ENCODE measurements around the gene CKAP2L.
"Not testable (repeated sequence)": the region's sequence is repeated elsewhere in the genome, so short reads cannot be mapped to it uniquely, and the experiment has no call there.

The CKAP2L gene

DNA sequence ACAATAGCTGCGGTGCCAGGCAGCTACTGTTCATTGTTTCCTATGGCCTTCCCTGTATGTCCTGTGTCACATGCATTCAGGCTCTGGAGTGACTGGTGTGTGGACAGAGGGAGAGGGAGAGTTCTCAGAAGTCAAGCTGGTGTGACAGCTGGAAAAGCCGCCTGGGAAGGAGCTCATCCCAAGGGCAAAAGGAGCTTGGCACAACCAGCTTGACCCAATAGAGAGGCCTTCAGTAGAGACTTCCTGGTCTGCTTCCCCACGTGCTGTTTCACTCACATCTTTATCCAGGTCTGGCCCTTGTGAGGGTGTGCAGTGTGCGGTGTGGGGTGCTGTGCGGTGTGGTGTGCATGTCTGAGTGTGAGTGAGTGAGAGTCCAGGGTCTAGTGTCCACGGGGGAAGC is 54.7 kb downstream of the CKAP2L start:
- no peak for DNase-seq (ENCODE audit: low read depth in 2 of 2)

DNA sequence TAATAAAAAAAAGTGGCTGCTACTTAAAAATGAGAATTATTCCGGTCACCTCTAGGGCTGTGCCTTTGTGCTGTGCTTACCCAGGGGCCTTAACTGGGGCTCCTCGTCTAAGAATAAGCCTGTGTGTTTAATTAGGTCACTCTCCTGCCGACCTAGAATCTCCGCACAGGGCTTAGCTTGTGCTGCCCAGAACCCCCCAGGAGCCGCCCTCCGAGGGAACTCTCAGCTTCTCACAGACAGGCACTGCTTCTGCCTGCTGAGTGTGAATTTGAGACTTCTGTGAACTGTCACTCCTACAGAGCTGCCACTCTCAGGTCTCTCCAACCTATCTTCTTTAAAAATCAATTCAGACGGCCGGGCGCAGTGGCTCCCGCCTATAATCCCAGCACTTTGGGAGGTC is 55.4 kb downstream of the CKAP2L start:
- DNase-seq (ENCODE audit: low read depth in 2 of 2): no peak

DNA sequence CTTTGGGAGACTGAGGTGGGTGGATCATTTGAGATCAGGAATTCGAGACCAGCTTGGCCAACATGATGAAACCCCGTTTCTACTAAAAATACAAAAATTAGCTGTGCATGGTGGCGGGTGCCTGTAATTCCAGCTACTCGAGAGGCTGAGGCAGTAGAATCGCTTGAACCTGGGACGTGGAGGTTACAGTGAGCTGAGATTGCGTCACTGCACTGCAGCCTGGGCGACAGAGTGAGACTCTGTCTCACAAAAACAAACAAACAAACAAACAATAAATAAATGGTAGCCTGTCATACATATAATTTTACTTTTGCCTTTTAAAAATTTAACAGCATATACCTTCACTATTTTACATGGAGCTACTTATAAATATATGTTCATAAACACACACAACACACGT is 57.5 kb downstream of the CKAP2L start:
- not testable (repeated sequence) for DNase-seq (ENCODE audit: low read depth in 2 of 2)

DNA sequence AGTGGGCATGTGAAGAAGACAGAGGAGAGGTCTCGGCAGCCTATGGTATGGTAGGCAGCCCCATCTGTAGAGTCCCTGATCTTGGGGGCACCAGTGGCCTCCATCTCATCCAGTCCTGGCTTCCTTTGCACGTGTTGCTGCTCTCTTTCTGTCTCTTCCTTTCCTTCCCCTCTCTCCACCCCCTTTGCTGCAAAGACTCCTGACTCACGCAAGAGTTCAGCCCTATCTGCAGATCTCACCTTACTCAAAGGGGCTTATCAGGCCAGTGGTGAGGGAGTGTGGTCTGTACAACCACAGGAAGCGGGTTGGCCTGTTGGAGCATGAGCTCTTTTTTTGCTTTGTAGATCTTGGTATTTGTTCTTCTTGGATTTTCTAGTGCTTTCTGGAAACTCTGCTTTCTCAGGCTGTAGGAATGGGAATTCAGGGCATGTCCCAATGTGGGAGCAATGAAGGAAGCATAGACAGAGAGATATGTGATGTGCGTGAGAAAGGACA is 58.2 kb downstream of the CKAP2L start:
- DNase-seq (ENCODE audit: low read depth in 2 of 2): peak; percentile 12 to 50

DNA sequence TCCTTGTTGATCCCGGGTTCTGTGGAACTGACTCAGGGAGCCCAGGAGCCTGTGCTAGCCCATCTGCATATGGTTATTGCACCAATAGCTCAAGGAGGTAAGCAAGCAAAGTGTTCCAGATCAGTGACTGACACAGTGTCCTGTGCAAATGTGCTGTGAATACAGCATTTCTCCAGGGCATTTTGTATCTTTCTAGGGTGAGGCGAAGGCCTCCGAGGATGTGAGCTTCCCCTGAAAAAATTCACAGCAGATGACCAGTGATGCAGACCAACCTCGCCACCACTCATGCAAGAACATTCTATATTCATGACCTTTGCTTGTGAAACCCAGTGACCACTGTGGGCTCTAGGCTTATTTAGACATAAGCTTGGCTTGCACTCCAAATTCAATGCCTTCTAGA is 58.8 kb downstream of the CKAP2L start:
- DNase-seq (ENCODE audit: low read depth in 2 of 2): no peak

DNA sequence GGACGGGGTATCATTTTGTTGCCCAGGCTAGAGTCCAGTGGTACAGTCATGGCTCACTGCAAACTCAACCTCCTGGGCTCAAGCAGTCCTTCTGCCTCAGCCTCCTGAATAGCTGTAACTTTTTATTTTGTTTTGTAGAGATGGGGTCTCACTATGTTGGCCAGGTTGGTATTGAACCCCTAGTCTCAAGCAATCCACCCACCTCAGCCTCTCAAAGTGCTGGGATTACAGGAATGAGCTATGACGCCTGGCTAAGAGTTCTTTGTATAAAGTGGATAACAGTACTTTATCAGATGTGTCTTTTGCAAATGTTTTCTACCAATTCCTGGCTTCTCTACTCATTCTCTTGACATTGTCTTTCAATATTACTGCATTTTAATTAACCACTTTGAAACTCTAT is 60.7 kb downstream of the CKAP2L start:
- DNase-seq (ENCODE audit: low read depth in 2 of 2): no peak

DNA sequence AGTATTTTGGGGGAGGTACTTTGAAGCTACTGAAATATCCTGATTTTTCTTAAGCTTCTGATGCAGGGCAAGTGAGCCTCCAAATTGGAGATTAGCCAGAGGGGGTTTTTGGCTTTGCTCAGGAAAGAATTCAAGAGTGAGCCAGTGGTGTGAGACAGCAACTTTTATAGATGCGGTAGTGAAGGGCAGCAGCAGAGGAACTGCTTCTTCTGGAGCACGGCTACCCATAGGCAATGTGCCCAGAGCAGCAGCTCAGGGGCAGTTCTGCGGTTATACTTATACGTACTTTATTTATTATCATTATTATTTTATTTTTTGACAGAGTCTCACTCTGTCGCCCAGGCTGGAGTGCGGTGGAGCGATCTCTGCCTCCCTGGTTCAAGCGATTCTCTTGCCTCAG is 63.4 kb downstream of the CKAP2L start:
- DNase-seq (ENCODE audit: low read depth in 2 of 2): no peak

DNA sequence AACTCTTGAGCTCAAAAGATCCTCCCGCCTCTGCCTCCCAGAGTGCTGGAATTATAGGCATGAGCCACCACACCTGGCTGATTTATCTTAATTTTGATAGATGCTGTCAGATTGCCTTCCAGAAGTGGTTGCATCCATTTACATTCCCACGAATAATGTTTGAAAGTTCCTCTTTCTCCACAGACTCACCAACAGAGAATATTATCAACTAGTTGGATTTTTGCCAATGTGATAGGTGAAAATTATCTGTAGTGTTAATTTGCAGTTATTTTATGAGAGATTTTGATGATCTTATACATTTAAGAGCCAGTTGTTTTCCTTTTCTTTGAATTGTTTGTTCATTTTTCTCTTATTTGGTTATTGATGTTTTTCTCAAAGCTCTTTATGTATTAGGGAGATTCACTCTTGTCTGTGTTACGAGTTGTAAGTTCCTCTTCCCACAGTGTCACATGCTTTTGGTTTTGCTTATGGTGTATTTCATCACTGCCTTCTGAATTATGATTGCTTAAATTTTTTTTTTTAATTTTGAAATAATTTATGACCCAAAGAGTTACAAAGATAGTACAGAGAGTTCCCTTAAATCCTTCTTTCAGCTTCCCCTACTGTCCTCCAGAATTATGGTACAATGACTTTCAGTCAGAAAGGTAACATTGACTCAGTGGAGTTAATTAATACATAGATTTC is 64.3 kb downstream of the CKAP2L start:
- DNase-seq (ENCODE audit: low read depth in 2 of 2): no peak

DNA sequence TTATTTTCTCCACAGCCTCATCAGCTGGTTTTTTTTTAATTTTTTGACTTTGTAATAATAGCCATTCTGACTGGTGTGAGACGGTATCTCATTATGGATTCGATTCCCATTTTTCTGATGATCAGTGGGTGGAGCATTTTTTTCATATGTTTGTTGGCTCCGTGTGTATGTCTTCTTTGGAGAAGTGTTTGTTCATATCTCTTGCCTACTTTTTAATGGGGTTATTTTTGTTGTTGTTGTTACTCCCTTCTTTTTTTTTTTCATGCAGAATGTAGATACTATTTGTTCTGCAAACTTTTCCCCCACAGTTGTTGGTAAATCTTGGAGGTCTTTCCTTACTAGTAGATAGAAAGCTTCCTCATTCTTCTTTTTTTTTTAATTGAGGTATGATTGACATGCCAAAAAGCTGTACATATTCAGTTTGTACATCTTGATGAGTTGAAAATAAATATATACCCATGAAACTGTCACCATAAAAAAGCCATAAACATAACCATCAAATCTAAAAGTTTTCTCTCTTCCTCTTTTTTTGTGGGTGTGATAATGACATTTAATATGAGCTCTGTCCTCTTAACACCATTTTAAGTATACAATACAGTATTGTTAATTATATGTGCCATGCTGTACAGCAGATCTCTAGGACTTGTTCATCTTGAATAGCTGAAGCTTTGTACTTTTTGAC is 65.4 kb downstream of the CKAP2L start:
- no peak for DNase-seq (ENCODE audit: low read depth in 2 of 2)

DNA sequence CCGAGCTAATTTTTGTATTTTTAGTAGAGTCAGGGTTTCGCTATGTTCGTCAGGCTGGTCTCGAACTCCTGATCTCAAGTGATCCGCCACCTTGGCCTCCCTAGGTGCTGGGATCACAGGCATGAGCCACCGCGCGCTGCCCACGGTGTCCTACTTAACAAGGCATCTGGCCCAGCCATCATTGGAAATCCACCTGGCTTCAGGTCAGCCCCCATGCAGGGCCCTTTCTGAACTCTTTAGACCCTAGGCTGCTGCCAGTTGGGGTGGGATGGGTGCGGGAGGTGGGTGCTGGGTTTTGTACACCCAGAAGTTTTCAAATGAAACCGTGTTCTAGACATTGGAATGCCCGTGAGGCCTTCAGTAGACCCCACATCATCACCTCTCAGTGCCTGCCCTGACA is 70.2 kb downstream of the CKAP2L start:
- DNase-seq (ENCODE audit: low read depth in 2 of 2): no peak

DNA sequence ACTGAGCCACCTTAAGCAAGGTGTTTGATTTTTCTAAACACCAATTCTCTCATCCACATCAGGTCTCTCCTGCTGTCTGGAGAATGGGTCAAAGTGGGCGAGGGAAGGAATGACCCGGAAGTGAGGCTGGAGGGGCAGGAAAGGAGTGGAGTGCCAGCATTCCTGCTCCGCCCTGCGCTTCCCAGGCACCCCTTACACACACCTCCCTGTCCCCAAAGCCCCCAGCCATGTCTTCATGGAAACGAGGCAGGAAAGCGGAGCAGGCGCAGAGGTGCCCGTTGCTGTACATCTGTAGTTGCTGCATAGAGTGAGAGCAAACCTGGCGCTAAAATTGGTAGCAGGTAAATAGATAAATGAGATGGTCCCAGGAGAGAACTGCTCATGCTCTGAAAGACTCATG is 70.8 kb downstream of the CKAP2L start:
- DNase-seq (ENCODE audit: low read depth in 2 of 2): no peak

DNA sequence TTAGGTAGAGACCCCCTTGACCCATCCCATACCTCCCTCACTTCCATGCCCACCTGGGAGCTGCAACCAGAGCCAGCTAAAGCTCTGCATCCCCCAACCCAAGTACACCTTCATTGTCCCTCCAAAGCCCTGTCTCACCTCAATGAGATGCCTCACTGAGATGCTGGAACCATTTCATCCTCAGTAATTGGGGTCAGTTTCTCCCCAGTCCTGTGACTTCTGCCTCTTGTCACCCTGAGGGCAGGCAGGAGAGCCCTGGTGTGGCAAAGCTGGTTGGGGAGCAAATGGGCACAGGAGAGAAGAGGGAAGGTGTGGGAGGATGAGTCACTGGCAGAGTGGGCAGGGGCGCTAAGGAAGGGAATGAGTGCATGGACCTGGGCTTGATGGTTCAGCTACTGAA is 71.5 kb downstream of the CKAP2L start:
- peak in 1 of 2 donors; percentile 13 for DNase-seq (ENCODE audit: low read depth in 2 of 2)

DNA sequence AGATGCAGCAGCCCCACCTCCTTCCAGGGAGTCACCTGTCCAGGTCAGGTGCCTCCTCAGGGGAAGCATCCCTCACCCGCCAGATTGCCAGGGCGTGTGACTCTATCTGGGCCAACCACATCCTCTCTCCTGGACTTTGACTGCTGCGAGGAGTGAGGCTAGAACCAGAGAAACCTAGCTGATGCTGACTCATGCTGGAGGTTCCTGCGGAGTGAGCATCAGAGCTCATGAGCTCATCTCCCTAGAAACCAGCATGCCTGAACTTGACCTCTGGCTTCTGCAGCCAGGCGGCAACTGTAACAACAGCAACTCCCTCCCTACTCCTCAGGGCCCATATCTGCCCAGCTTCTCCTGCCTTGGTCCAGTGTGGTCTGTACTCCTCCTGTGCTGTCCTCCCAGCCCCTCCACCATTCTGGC is 71.9 kb downstream of the CKAP2L start:
- DNase-seq (ENCODE audit: low read depth in 2 of 2): peak; percentile 25 to 38

DNA sequence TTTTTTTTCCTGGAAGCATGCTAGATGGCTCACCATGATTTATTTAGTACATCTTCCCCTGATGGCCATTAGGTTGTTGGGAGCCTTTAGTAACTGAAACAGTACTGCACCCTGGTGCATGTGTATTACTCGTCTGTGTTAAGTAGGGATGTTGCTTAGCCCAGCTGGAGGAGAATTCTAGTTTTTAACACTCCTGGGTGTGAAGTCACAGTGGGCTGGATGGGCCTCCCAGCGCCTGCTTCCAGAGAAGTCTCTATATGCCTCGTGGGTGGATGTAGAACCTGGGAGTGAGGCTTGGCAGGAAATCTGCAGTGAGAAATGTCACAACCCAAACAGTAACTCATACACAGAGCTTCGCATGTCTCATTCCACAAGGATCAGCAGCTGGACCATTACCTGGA is 72.5 kb downstream of the CKAP2L start:
- DNase-seq (ENCODE audit: low read depth in 2 of 2): no peak

DNA sequence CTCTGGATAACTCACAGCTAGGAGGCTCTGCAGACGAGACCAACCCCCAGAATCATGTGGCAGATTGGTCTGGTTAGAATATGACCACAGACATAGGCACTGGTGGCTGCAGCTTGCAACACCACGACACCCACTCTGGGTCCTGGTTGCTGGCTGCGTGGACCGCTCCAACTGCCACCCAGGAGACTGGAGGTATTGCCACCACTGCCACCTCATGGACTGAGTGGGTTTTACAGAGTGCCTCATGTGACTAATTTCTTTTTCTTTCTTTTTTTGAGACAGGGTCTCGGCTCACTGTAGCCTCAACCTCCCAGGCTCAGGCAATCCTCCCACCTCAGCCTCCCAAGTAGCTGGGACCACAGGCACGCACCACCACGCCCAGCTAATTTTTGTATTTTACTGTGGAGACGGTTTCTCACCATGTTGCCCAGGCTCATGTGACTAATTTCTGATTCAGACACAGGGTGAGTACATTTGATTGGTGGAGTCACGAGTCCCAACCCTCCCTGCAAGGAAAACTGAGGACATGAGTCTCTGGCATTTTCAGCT is 73.5 kb downstream of the CKAP2L start:
- peak; percentile 50 to 51 for DNase-seq (ENCODE audit: low read depth in 2 of 2)

DNA sequence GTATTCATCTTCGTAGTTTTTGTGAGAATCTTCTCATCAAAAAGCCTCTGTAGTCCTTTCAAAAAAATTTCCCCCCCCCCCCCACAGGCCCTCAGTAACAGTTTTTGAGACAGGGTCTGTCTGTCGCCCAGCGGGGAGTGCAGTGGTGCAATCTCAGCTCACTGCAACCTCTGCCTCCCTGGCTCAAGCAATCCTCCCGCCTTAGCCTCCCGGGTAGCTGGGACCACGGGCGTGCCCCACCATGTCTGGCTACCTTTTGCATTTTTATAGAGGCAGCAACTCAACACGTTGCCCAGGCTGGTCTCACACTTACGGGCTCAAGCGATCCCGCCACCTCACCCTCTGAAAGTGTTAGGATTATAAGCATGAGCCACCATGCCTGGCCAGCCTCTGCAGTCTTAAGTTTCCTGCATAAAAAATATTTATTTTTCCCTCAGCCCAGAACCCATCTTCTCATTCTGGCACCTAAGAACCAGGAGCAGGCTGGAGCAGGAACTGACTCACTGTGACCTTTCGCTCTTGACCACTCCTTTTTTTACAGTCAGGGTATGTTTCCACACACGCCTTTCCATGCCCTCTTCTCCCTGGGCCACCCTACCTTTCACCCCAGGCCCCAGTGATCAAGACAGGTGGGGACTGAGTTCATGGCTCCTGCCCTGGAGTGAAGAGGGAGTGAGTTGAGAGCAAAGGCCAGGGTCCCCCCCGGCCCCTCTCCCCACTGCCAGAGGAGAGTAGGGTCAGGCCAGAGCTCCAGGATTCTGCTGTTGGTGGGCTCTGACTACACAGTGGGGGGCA is 76.1 kb downstream of the CKAP2L start:
- DNase-seq (ENCODE audit: low read depth in 2 of 2): no peak

DNA sequence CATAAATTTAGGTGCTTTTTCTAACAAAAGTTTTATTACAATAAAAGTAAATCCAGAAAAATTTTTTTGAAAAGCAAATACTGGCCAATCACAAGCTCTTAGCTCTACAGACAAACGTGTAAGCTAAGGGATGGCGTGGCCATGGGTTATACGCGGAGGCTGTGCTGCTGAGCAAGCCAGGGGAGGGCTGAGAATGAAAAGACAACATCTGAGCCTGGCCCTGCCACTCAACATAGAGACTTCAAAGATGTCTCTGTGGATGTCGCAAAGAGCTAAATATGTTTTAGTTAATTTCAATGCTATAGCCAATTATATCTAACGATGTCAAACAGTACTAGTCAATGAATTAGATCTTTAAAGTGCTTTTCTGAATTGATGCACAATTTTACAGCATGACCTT is 76.9 kb downstream of the CKAP2L start:
- no peak for DNase-seq (ENCODE audit: low read depth in 2 of 2)
